GM18909 (cell line): ENCODE measurements around the gene E2F1.

ENCODE experiments used
- ATAC-seq: cut with Tn5 transposase; IDR thresholded peaks from one replicate; pipeline ENCODE4 v1.9.1; 2021; ENCODE audit warnings: mild to moderate bottlenecking; ENCODE audit not compliant: unreplicated experiment, poor library complexity

Gene E2F1

DNA sequence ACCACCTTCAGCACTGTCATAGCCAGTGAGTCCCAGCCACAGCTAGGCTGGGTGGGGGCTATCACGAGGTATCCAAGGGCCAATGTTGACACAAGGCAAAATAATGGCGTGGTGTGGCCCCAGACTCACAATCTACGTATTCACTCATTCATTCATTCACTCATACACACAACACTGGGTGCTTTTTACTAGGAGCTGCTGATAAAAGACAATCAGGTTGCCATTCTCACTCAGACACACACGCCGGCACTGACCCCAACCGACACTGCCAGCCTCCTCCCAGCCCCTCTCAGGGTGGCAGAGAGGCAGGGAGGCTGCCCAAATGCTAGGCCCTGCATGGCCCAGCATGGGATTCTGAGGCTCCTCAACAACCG is 25.5 kb downstream of the E2F1 start:
- no peak for ATAC-seq

- ATAC-seq, result no peak
These were observed 26.0 kb downstream of the E2F1 start for GRCh38 chr20:33660035-33660684.

- no peak for ATAC-seq
These were observed 26.7 kb downstream of the E2F1 start for GRCh38 chr20:33659341-33660034.

GRCh38 chr20:33658929-33659328 is 27.3 kb downstream of the E2F1 start:
- ATAC-seq, result no peak

DNA sequence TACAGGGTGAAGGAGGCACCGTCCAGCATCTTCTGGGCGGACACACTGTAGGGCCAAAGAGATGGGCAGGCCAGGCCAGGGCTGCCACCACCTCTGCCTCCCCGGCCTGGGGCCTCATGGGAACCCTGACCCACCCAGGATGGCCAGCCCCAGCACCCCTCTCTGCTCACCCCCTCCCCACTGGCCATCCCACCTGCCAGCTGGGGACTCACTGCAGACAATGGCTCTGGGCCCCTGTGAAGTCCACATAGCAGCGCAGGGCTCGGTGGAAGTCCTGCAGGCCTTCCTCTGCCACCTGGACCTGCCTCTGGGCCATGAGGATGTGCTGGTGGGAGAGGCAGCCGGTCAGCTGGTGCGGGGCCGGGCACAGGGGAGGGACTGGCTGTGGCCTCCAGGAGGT is 27.7 kb downstream of the E2F1 start:
- no peak for ATAC-seq

- no peak for ATAC-seq
These were observed 28.5 kb downstream of the E2F1 start for GRCh38 chr20:33657704-33658095.

GRCh38 chr20:33656783-33657703 is 29.1 kb downstream of the E2F1 start:
- ATAC-seq, result no peak

GRCh38 chr20:33656010-33656782 is 30.0 kb downstream of the E2F1 start:
- no peak for ATAC-seq

GRCh38 chr20:33655164-33655563 is 31.0 kb downstream of the E2F1 start:
- ATAC-seq, result no peak

GRCh38 chr20:33654680-33655161 is 31.5 kb downstream of the E2F1 start:
- no peak for ATAC-seq

DNA sequence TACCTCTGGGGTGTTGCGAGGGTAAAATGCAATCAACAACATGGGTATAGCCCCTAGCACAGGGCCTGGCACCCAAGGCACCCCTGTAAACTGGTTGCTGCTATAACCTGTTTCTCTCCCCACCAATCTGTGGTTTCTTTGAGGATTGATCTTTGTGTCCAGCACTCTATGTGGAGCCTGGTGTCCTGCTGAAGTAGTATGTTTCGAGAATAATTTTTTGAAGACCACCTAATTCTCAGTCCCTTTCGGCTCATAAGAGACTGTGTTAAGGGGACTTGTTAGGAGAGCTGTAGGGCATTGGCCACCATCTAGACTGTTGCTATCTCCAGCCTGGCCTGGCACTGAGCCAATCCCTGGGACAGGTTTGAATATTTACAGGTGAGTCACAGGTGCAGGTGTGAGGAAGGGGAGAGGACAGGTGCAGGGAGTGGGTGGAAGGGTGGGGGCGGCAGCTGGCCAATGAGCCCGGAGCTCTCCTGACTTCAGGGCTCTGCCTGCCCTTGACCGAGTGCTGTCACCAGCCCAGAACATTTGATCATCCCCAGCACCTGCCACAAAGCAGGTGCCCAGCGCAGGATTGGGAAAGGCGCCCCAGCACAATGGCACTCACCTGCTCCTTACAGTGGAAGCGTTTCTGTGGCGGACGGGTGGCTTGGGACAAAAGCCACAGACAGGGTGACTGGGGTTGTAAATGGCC is 32.1 kb downstream of the E2F1 start:
- ATAC-seq, result no peak

GRCh38 chr20:33653218-33653899 is 32.8 kb downstream of the E2F1 start:
- ATAC-seq, result peak; percentile 39

DNA sequence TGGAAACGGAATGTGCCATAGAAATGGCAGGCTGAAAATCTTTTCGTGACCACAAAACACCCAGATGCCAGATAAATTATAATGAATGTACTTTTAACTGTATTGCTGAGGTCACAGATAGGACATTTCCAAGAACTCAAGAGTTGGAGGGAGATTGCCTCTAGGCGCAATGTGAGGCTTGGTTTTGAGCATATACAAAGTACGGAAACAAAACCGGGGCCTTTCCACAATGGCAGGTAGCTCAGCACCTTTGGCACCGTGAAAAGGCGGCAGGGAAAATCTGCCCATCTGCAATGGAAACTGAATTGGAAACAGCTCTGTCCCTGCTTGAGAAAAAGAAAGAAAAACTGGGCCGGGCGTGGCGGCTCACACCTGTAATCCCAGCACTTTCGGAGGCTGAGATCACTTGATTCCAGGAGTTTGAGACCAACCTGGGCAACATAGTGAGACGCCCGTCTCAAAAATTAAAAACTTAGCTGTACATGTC is 34.6 kb downstream of the E2F1 start:
- ATAC-seq, result no peak

GRCh38 chr20:33650753-33651561 is 35.2 kb downstream of the E2F1 start:
- no peak for ATAC-seq

DNA sequence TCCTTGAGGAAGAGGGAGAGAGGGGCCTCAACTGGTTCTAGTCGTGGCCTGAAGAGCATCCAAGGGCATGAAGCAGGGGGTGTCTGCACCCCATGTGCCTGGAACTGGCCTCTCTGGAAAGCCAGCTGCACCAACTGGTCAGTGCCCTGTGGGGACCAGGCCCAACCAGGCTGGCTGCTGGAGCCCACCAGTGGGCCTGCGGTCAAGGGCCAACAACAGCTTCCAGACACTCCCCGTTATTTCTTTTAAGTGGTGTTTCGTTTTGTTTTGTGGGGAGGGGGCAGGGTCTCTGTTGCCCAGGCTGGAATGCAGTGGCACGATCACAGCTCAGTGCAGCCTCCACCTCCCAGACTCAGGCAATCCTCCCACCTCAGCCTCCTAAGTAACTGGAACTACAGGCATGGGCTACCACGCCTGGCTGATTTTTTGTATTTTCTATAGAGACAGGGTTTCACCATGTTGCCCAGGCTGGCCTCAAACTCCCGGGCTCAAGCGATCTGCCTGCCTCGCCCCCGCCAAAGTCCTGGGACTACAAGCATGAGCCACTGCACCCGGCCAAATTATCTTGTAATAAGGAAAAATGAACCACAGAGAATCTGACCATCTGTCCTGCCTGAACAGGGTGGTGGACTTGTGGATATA is 36.0 kb downstream of the E2F1 start:
- no peak for ATAC-seq

DNA sequence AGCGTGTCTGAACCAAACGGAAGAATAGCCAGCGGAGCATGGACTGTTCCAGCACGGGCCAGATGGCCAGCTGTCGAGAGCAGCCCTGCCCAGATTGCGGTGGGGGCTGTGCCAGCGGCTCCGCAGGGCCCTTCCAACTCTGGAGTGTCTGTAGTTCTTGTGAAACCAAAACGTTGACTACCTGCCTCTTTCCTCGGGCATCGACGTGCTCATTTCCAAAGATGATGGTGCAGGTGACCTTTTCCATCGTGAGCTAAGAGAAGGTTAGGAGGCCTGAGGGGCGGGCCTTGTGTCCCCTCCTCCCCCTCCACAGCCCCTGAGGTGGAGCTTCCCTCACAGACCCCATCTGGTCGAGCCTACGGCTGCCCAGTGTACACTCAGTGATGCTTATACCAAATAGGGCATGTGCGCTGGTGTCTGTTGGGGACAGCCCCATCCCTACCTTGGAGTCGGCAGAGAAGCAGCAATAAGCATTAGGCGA is 36.9 kb downstream of the E2F1 start:
- ATAC-seq, result no peak

DNA sequence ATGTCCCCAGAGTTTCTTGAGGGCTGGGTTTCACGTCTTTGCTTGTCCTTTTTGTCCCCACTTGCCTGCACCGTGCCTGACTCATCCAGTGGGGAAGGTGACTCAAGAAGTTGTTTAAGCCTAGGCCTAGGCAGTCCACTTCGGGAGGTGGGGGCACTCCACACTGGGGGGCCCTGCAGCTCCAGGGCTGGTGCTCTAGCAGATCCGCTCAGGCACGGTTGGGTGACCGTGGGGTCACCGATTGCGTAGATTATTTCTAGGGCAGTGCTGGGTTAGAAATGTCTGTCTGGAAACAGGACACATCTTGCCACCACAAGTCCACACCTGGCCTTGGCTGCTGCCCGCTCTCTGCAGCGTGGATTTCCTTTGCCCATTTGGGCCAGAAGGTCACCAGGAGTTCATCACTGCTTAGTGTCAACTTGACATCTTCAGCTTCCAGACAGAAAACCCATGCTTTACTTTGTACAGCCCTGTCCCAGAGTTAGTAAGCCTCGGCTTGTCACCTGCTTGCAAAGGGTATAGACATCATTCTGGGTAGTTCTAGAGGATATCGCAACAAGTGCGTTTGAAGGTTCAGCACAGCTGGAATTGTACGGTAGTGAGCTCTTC is 37.7 kb downstream of the E2F1 start:
- ATAC-seq, result no peak
